Epithelial cell of esophagus (primary cell): ENCODE measurements around the gene KLHDC2.
"Not testable (repeated sequence)": the region's sequence is repeated elsewhere in the genome, so short reads cannot be mapped to it uniquely, and the experiment has no call there.

ENCODE experiments used
- DNase-seq: peaks from one replicate; pipeline ENCODE4 v3.0.0; 2010; ENCODE audit warnings: low read depth
- H3K4me3 ChIP-seq: 2 replicates; pipeline ENCODE4 v1.5.1; 2011; ENCODE audit warnings: mild to moderate bottlenecking, low read length, control low read depth
- TF ChIP-seq, protein P1 (sequence below): IDR thresholded peaks from 2 replicates; pipeline ENCODE4 v1.5.1; 2011; ENCODE audit warnings: low read depth, mild to moderate bottlenecking, low read length, control low read depth, inconsistent platforms; ENCODE audit not compliant: insufficient read depth; ENCODE audit errors: missing control alignments

KLHDC2 gene

DNA sequence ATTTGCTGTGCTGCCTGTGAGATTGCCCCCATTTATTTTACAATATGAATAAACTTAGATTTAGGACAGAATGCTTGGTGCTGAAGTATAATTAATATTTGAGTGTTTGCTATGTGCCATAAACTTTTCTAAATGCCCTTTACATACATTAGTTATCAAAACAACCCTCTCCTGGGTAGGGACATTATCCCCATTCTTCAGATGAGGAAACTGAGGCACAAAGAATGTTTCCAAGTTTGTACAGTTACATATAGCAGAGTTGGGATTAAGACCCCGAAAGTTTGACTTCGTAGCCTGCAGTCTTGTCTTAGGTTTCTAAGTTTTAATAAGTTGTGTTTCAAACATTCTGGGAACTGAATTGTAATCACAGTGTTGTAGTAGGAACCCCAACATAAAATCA is 18.4 kb downstream of the KLHDC2 start:
- TF ChIP-seq, protein P1, sequence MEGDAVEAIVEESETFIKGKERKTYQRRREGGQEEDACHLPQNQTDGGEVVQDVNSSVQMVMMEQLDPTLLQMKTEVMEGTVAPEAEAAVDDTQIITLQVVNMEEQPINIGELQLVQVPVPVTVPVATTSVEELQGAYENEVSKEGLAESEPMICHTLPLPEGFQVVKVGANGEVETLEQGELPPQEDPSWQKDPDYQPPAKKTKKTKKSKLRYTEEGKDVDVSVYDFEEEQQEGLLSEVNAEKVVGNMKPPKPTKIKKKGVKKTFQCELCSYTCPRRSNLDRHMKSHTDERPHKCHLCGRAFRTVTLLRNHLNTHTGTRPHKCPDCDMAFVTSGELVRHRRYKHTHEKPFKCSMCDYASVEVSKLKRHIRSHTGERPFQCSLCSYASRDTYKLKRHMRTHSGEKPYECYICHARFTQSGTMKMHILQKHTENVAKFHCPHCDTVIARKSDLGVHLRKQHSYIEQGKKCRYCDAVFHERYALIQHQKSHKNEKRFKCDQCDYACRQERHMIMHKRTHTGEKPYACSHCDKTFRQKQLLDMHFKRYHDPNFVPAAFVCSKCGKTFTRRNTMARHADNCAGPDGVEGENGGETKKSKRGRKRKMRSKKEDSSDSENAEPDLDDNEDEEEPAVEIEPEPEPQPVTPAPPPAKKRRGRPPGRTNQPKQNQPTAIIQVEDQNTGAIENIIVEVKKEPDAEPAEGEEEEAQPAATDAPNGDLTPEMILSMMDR = no peak
- no peak for DNase-seq
- H3K4me3 ChIP-seq = no peak overlapping the region

DNA sequence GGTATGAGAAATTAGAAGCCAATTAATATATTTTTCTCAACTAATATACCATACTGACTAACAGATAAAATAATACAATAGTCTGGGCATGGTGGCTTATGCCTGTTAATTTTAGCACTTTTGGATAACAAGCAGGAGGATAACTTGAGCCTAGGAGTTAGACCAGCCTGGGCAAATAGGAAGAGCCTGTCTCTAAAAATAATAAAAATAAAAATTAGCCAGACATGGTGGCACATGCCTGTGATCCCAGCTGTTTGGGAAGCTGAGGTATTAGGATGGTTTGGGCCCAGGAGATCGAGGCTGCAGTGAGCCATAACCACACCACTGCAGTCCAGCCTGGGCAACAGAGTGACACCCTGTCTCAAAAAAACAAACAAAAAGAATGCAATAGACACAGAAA is 24.7 kb downstream of the KLHDC2 start:
- TF ChIP-seq, protein P1 = no peak
- no peak for DNase-seq

DNA sequence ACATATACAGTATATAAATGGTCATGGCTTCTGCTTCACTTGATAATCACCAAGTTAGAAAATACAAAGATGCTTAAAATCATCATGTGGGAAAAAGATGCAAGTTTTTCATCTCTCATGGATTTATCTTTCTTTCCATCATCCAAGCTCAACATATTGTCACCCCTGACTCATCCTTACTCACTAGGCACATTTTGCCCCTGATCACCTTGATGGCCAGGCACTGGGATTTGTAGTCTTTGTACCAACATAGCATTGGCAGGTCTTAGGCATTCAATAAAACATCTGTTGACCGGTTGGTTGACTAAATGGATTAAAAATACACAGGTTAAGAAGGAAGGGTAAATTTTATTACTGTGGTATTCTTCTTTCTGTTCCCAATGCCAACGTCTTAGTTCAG is 28.1 kb downstream of the KLHDC2 start:
- no peak overlapping the region for H3K4me3 ChIP-seq
- TF ChIP-seq, protein P1 = no peak
- DNase-seq = peak; percentile 9

More for the DNA sequence above, 24.7 kb downstream of the KLHDC2 start:
- no peak overlapping the region for H3K4me3 ChIP-seq

DNA sequence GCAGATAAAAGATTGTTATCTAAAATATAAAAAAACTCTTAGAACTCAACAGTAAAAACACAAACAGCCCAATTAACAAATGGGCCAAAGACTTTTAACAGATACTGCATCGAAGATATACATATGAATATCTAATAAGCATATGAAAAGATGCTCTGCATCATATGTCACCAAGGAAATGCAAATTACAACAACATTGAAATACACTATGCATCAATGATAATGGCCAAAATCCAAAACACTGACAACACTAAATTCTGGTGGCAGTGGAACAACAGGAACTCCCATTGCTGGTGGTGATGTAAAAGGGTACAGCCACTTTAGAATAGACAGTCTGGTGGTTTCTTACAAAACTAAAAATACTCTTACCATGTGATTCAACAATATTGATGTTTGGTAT is 40.8 kb downstream of the KLHDC2 start:
- TF ChIP-seq, protein P1 = no peak
- DNase-seq = no peak
- H3K4me3 ChIP-seq = no peak overlapping the region

DNA sequence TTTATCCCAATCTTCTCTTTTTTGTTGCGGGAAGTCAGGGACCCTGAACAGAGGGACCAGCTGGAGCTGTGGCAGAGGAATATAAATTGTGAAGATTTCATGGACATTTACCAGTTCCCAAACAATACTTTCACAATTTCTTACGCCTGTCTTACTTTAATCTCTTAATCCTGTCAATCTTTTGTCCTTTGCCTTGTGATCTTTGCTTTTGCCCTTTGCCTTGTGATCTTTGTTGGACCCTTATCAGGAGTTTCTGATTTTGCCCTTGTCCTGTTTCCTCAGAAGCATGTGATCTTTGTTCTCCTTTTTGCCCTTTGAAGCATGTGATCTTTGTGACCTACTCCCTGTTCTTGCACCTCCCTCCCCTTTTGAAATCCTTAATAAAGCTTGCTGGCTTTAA is 48.2 kb downstream of the KLHDC2 start:
- DNase-seq, H3K4me3 ChIP-seq: not testable (repeated sequence)

DNA sequence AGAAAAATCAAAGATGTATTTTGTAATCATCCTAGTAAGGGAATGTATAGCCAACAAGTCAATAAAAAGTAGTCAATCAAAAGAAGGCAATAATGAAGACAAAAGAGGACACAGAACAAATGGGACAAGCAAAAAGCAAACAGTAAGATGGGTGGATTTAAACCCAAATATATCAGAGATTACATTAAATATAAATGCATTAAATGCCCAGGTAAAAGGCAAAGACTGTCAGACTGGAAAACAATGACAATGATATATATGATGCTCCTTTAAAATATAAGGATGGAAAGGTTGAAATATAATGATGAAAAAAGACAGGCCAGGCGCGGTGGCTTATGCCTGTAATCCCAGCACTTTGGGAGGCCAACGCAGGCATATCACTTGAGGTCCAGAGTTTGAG is 48.9 kb downstream of the KLHDC2 start:
- no peak for DNase-seq
- H3K4me3 ChIP-seq = no peak overlapping the region
- TF ChIP-seq, protein P1 = no peak

DNA sequence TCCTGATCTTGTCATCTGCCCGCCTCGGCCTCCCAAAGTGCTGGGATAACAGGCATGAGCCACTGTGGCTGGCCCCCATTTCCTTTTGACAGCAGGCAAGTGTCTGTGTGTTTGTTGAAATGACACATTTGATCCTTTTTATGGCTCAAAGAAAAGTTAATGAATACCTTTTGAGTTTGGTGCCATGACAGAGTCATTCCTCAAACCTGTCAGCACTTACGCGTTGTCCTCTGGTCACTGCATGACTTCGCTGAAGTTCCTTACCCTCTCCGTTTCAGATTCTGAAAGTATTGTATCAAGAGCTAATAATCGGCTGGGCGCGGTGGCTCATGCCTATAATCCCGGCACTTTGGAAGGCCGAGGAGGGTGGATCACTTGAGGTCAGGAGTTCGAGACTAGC is 52.2 kb downstream of the KLHDC2 start:
- no peak overlapping the region for H3K4me3 ChIP-seq
- DNase-seq = no peak
- TF ChIP-seq, protein P1 = no peak

DNA sequence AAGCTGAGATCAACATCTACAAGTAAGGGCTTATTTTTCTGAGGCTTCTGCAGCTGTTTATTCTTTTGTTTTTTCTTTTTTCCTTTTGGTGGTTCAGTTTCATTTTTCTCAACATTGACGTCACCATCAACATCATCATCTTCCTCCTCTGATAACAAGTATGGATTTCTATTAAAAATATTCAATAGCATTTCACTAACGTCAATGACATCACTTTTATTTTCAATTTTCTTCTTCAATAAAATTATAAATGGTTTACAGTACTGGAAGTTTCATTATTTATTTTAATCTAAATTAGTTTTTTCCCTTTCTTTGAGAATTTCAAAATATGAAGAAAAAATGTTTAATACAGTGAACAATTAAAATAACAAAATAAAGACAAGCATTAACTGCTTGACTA is 60.7 kb downstream of the KLHDC2 start:
- DNase-seq = no peak
- TF ChIP-seq, protein P1 = no peak
- no peak overlapping the region for H3K4me3 ChIP-seq
